Adrenal gland (tissue), 5 donors: ENCODE results near the gene BRK1.

Experiments used
- POLR2A ChIP-seq, 2 donors: fragments of 450-650 bp; IDR thresholded peaks; one replicate each; pipeline ENCODE4 v1.6.1; 2017; ENCODE audit warnings: antibody characterized with exemption in 2 of 2, mild to moderate bottlenecking in 2 of 2, moderate library complexity in 1 of 2
- TF ChIP-seq, protein P1 (sequence below), 6 experiments: fragments of 450-650 bp in 4 of 6; fragments of 200-600 bp in 2 of 6; sonication (generic) in 1 of 6; IDR thresholded peaks; 1 replicate in 5 of 6; 2 replicates in 1 of 6; pipeline versions ENCODE4 v1.5.1 to v1.8.0; 2016 to 2021; ENCODE audit warnings: antibody characterized with exemption in 6 of 6, mild to moderate bottlenecking in 2 of 6, moderate library complexity in 1 of 6
- donor health status: DM: no; HTN: no; CAD: no.

DNA sequence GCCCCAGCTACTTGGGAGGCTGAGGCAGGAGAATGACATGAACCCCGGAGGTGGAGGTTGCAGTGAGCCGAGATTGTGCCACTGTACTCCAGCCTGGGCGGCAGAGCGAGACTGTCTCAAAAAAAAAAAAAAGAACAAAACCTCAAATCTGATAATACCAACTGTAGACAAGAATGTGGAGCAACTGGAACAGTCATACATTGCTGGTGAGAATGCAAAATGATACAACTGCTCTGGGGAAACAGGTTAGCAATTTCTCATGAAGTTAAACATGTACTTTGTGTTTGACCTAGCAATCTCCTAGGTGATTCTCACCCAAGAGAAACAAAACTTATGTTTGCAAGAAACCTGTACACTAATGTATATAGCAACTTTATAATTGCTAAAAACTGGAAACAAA lies 21.7 kb downstream of the BRK1 start:
- TF ChIP-seq, protein P1, sequence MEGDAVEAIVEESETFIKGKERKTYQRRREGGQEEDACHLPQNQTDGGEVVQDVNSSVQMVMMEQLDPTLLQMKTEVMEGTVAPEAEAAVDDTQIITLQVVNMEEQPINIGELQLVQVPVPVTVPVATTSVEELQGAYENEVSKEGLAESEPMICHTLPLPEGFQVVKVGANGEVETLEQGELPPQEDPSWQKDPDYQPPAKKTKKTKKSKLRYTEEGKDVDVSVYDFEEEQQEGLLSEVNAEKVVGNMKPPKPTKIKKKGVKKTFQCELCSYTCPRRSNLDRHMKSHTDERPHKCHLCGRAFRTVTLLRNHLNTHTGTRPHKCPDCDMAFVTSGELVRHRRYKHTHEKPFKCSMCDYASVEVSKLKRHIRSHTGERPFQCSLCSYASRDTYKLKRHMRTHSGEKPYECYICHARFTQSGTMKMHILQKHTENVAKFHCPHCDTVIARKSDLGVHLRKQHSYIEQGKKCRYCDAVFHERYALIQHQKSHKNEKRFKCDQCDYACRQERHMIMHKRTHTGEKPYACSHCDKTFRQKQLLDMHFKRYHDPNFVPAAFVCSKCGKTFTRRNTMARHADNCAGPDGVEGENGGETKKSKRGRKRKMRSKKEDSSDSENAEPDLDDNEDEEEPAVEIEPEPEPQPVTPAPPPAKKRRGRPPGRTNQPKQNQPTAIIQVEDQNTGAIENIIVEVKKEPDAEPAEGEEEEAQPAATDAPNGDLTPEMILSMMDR (IDR thresholded peaks at IDR 0.05), result no peak
- no peak for TF ChIP-seq POLR2A (IDR thresholded peaks at IDR 0.05)
